CD14-positive monocyte (primary cell): ENCODE data around the gene SLC66A2. TPM values are rescaled to one million over a fixed set of nuclear protein-coding genes. Genes with fewer than 3 reads are reported as not detected.

ENCODE experiments used
- DNase-seq, 3 donors: peaks; one replicate each; pipeline ENCODE4 v3.0.0-alpha.2; 2011 to 2022
- H2AFZ ChIP-seq: 2 replicates; pipeline ENCODE4 v1.6.0; 2012; ENCODE audit warnings: mild to moderate bottlenecking, low read depth, low read length, inconsistent platforms; ENCODE audit not compliant: insufficient read depth, poor library complexity, severe bottlenecking
- H3K27ac ChIP-seq, 2 donors: 1 replicate in 1 of 2; 2 replicates in 1 of 2; pipeline ENCODE4 v1.5.1; 2012 to 2013; ENCODE audit warnings: low read length in 2 of 2, control low read depth in 1 of 2, inconsistent platforms in 1 of 2, low read depth in 1 of 2, mild to moderate bottlenecking in 1 of 2
- H3K27me3 ChIP-seq, 2 donors: one replicate each; pipeline versions ENCODE4 v1.6.0 to v1.6.1; 2011 to 2013; ENCODE audit warnings: low read length in 2 of 2; ENCODE audit not compliant: control insufficient read depth in 2 of 2, insufficient read depth in 2 of 2
- H3K36me3 ChIP-seq, 2 donors: replicated peaks in 1 of 2; 1 replicate in 1 of 2; 2 replicates in 1 of 2; pipeline versions ENCODE4 v1.5.1 to v1.6.1; 2012 to 2013; ENCODE audit warnings: low read length in 2 of 2, control low read depth in 1 of 2, inconsistent platforms in 1 of 2, mild to moderate bottlenecking in 1 of 2; ENCODE audit not compliant: insufficient read depth in 2 of 2, control insufficient read depth in 1 of 2
- H3K4me1 ChIP-seq, 2 donors: 1 replicate in 1 of 2; 2 replicates in 1 of 2; pipeline versions ENCODE4 v1.5.1 to v1.6.1; 2012 to 2013; ENCODE audit warnings: low read length in 2 of 2, control low read depth in 1 of 2, inconsistent platforms in 1 of 2, mild to moderate bottlenecking in 1 of 2, moderate library complexity in 1 of 2; ENCODE audit not compliant: insufficient read depth in 2 of 2, control insufficient read depth in 1 of 2
- H3K4me2 ChIP-seq: replicated peaks from 2 replicates; pipeline ENCODE3; 2012; ENCODE audit warnings: low read length, moderate library complexity, mild to moderate bottlenecking; ENCODE audit not compliant: poor library complexity, severe bottlenecking; ENCODE audit errors: extremely low read depth
- H3K4me3 ChIP-seq, 3 experiments: fragments of 200-600 bp in 1 of 3; sonication (generic) in 1 of 3; replicated peaks in 1 of 3; 1 replicate in 2 of 3; 2 replicates in 1 of 3; pipeline ENCODE4 v1.5.1; 2011 to 2013; ENCODE audit warnings: low read length in 3 of 3, mild to moderate bottlenecking in 3 of 3, control low read depth in 2 of 3, low read depth in 2 of 3, inconsistent platforms in 1 of 3, moderate library complexity in 1 of 3
- H3K79me2 ChIP-seq: 2 replicates; pipeline ENCODE4 v1.6.0; 2012; ENCODE audit warnings: mild to moderate bottlenecking, control low read depth, inconsistent platforms, low read length, moderate library complexity; ENCODE audit not compliant: insufficient read depth
- H3K9ac ChIP-seq: 2 replicates; pipeline ENCODE4 v1.6.0; 2017; ENCODE audit warnings: low read length, mild to moderate bottlenecking; ENCODE audit not compliant: insufficient read depth, poor library complexity, severe bottlenecking
- H3K9me3 ChIP-seq, 2 donors: replicated peaks in 1 of 2; 1 replicate in 1 of 2; 2 replicates in 1 of 2; pipeline versions ENCODE4 v1.5.1 to v1.6.1; 2012 to 2013; ENCODE audit warnings: low read length in 2 of 2, control low read depth in 1 of 2; ENCODE audit not compliant: control insufficient read depth in 1 of 2, insufficient read depth in 1 of 2
- H4K20me1 ChIP-seq: 2 replicates; pipeline ENCODE4 v1.6.0; 2012; ENCODE audit warnings: mild to moderate bottlenecking, low read length, control low read depth, moderate library complexity; ENCODE audit not compliant: insufficient read depth
- H3K27ac Mint-ChIP-seq, 7 donors: one replicate each; pipeline ENCODE4 v1.8.0; 2020; ENCODE audit warnings: mild to moderate bottlenecking in 7 of 7, mixed read lengths in 7 of 7, moderate library complexity in 6 of 7, inconsistent platforms in 2 of 7
- H3K27me3 Mint-ChIP-seq, 3 donors: one replicate each; pipeline ENCODE4 v1.8.0; 2021 to 2022; ENCODE audit warnings: low read depth in 3 of 3, mild to moderate bottlenecking in 3 of 3, mixed read lengths in 3 of 3, moderate library complexity in 3 of 3, inconsistent platforms in 1 of 3
- H3K36me3 Mint-ChIP-seq, 2 donors: one replicate each; pipeline ENCODE4 v1.8.0; 2020; ENCODE audit warnings: mixed read lengths in 2 of 2, inconsistent platforms in 1 of 2, mild to moderate bottlenecking in 1 of 2
- H3K4me1 Mint-ChIP-seq: one replicate; pipeline ENCODE4 v1.8.0; 2020; ENCODE audit warnings: mild to moderate bottlenecking, mixed read lengths
- H3K4me3 Mint-ChIP-seq, 2 donors: one replicate each; pipeline ENCODE4 v1.8.0; 2020; ENCODE audit warnings: mild to moderate bottlenecking in 2 of 2, mixed read lengths in 2 of 2, moderate library complexity in 1 of 2
- H3K9me3 Mint-ChIP-seq, 7 donors: one replicate each; pipeline ENCODE4 v1.8.0; 2020 to 2022; ENCODE audit warnings: mixed read lengths in 7 of 7, mild to moderate bottlenecking in 6 of 7, moderate library complexity in 6 of 7, inconsistent platforms in 2 of 7
- CTCF ChIP-seq: fragments of 200-600 bp; IDR thresholded peaks from one replicate; pipeline ENCODE4 v1.8.0; 2022; ENCODE audit warnings: antibody characterized with exemption, mild to moderate bottlenecking
- WGBS: methylation state at CpG from one replicate; pipeline ENCODE4 v1.1.5; 2013; ENCODE audit warnings: missing lambda C conversion rate; ENCODE audit not compliant: insufficient coverage; 5-methylcytosine and 5-hydroxymethylcytosine counted together
- intact Hi-C, 2 donors: fragments of 100-400 bp; cut with micrococcal nuclease; formaldehyde crosslinking; loops; one replicate each; pipeline versions ENCODE4 v1.15.0 to v1.15.1; 2023
- polyA plus RNA-seq, 3 donors: library from polyadenylated mRNA; depleted of rRNA in 1 of 3; unstranded in 2 of 3; stranded (reverse) in 1 of 3; fragments of 300-500 nt in 2 of 3; fragments of >200 nt in 1 of 3; fragmentation: Illumina TruSeq in 2 of 3; gene quantifications; 1 replicate in 2 of 3; 2 replicates in 1 of 3; pipeline ENCODE4 v1.2.3, GENCODE V29; 2012 to 2021

The SLC66A2 gene
- polyA plus RNA-seq, 3 donors, result 26.8 to 42.6 (median 33.8) TPM

- Histone ChIP-seq H3K9ac (no peak overlapping the region), H3K9me3 (peaks cover 44 to 70% of the 10 kb centered on the region in 2 donors), H3K36me3 (peaks cover 51 to 95% of the 10 kb centered on the region in 2 donors), H3K27ac (no peak overlapping the region), H4K20me1 (peaks cover 56% of the 10 kb centered on the region), H3K4me2 (no peak overlapping the region), H3K79me2 (peaks cover 37% of the 10 kb centered on the region), H2AFZ (no peak overlapping the region), H3K4me3 (no peak overlapping the region), H3K27me3 (no peaks in the 10 kb centered on the region), H3K4me1 (no peaks in the 10 kb centered on the region)
- Mint-ChIP-seq H3K4me3 (no peak overlapping the region), H3K36me3 (peaks cover 69 to 83% of the 10 kb centered on the region in 2 donors), H3K9me3 (peaks cover 35 to 68% (median 45%) of the 10 kb centered on the region in 7 donors), H3K4me1 (no peaks in the 10 kb centered on the region), H3K27me3 (peaks cover 0 to 1% (median 0%) of the 10 kb centered on the region in 3 donors), H3K27ac (peak overlapping the region in 2 of 7 donors; percentile 30 to 37)
- DNase-seq, result no peak
- intact Hi-C loops, result loop anchor here in 1 of 2 donors (5.0 kb wide), 1 partner anchor 33 kb away; no protein-coding TSS in a partner anchor
- 95% methylated on average over 18 of the region's 20 CpGs for WGBS
- no peak for TF ChIP-seq CTCF
Observed at GRCh38 chr18:79914614-79915160, 36.8 kb downstream of the SLC66A2 start.

DNA sequence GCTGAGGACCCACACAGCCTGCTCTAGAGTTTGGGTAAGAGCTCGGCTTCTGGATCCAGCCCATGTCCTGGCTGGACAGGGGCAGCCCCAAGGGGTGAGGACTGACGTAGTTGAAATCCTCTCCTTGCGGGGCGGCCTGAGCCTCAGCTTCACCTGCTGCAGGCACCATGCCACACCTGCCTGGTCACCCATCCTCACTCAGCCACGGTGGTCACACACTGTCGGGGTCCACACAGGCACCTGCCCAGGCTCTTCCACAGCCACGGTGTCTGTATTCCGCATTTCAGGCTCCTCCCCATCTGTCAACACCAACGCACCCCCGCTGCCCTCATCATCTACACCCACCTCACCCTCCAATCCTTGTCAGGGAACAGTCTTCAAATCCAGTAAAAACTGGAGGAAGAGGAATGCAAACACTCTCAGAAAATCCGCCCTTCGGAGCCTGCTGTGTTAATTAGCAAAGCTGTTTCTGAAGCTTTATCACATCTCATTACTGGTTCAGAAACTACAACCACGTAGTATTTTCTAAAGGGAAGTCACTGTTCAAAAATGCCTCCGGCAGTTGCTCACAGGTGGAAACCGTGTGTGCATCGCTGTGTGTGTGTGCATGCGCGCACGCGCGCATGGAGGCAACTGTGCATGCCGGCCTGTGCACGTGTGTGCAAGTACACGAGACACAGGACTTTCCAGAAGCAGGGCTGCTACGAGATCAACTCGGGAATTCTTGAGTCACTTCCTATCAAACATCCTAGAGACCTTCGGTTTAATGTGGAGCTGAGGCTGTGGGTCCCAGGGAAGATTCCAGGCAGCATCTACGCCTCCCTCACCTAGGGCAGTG is 38.2 kb downstream of the SLC66A2 start:
- H3K27ac ChIP-seq, result no peak overlapping the region
- no peak overlapping the region for H3K4me2 ChIP-seq
- peaks cover 46 to 95% of the 10 kb centered on the region in 2 donors for H3K36me3 ChIP-seq
- Mint-ChIP-seq H3K27me3 (peaks cover 0 to 1% (median 0%) of the 10 kb centered on the region in 3 donors), H3K27ac (peak overlapping the region in 1 of 7 donors; percentile 63), H3K4me1 (no peaks in the 10 kb centered on the region), H3K36me3 (peaks cover 71 to 85% of the 10 kb centered on the region in 2 donors), H3K9me3 (peaks cover 29 to 66% (median 34%) of the 10 kb centered on the region in 7 donors), H3K4me3 (no peak overlapping the region)
- no peaks in the 10 kb centered on the region for H3K4me1 ChIP-seq
- TF ChIP-seq CTCF, result no peak
- H3K27me3 ChIP-seq, result no peaks in the 10 kb centered on the region
- intact Hi-C loops, result loop anchor here in 1 of 2 donors (5.0 kb wide), 1 partner anchor 34 kb away; no protein-coding TSS in a partner anchor
- 93% methylated on average over 17 of the region's 28 CpGs for WGBS
- H2AFZ ChIP-seq, result no peak overlapping the region
- H3K9me3 ChIP-seq, result peaks cover 32 to 58% of the 10 kb centered on the region in 2 donors
- no peak overlapping the region for H3K4me3 ChIP-seq
- no peak for DNase-seq
- peaks cover 56% of the 10 kb centered on the region for H4K20me1 ChIP-seq
- H3K79me2 ChIP-seq, result peaks cover 27% of the 10 kb centered on the region
- no peak overlapping the region for H3K9ac ChIP-seq
